ENCODE results near the gene MGAT3.
"Not testable (repeated sequence)": the region's sequence is repeated elsewhere in the genome, so short reads cannot be mapped to it uniquely, and the experiment has no call there.

The MGAT3 gene, protein sequence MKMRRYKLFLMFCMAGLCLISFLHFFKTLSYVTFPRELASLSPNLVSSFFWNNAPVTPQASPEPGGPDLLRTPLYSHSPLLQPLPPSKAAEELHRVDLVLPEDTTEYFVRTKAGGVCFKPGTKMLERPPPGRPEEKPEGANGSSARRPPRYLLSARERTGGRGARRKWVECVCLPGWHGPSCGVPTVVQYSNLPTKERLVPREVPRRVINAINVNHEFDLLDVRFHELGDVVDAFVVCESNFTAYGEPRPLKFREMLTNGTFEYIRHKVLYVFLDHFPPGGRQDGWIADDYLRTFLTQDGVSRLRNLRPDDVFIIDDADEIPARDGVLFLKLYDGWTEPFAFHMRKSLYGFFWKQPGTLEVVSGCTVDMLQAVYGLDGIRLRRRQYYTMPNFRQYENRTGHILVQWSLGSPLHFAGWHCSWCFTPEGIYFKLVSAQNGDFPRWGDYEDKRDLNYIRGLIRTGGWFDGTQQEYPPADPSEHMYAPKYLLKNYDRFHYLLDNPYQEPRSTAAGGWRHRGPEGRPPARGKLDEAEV

DNA sequence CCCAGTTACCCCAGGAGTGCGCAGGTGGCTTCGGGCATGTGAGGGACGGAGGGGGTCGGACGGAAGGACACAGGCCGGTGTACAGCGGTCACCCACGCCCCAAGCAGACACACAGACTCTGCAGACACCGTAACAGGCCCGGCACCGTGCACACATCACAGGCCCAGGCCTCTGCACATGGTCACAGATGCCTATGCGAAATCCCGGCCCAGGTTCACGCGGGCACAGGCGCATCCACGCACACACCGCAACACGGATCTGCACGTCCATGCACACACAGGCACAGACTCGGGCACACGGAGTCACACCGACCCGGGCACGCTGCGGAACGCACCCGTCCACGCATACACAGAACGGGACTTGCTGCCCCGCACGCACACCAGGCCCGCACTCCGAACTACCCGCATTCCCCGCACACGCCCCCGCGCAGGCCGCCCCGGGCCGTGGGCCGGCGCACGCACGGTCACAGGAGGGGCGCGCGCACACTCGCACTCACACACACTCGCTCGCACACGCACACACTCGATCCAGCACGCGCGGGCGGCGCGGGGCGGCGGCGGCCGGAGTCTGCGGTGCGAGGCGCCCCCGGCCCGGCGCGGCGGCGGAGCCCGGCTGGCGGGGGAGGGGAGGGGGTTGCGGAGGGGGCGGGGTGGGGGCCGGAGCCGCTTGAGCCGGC, at the start of gene MGAT3:
Gene MGAT3 (plus strand): TSS at position 491 of the 676 bp plus-strand sequence. CDS start 30,336 bp downstream, outside the sequence.
- DNase-seq: no peak

DNA sequence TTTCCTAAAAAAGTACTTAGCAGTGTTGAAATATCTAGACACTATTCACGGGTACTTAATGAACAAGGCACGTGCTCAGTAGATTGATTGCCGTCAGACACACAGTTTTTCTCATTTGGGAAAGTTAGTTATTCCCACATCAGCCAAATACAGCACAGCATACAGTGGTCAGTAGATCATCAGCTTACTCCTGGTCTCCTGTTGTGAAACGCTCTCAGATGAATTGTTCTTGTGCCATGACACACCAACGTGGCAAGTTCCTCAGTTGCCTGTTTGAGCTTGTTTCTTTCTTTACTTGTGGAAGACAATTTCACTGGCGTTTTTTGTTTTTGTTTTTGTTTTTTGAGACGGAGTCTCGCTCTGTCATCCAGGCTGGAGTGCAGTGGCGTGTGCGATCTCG, 48.6 kb upstream of the MGAT3 start:
- no peak for DNase-seq

DNA sequence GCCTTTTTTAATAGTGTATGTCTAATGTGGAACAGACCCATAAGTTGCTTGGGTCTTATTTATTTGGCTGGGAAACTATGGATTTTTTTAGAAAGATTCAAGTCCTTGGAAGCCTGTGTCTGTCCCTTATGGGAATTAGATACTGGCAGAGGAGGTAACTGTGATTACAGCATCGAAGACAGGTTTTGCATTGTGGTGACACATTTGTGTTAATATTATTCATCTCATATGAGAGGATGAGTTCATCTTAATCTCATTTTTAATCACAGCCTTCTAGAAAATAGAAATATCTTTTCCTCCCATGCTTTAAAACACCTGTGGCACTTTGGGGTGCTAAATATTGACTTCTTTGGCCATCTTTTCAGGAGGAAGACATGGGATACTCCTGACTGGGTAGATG, 48.0 kb upstream of the MGAT3 start:
- no peak for DNase-seq

DNA sequence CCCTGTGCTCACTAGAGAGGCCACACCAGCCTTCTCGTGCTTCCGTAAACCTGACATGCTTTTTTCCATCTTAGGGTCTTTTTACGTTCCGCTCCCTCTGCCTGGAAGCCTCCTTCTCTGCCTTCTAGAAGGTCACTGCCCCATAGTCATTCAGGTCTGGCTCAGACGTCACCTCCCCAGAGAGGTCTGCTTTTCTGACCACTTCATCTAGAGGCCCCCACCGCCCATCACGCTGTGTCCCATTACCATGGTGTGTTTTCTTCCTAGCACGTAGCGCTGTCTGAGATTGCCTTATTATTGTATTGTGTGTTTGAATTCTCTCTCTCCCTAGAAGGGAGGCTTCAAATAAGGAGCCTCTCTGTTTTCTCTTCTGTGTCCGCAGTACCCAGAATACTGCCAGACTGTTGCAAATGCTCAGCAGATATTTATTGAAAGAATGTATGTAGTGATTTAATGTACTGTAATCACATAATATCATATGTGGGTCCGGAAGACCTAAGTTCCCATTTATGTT, 47.2 kb upstream of the MGAT3 start:
- no peak for DNase-seq

DNA sequence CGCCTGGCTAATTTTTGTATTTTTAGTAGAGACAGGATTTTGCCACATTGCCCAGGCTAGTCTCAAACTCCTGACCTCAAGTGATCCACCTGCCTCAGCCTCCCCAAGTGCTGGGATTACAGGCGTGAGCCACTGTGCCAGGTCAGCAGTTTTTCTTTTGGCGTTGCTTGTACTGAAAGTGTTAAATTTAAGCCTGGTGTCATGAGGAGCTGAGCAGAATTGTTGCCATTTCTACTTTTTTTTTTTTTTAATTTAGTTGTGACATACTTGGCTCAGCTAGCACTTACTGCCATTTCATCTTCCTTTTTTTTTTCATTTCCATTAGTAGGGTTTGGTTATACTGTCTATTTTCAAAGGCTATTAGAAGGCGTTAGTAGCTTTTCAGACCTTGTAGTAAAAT, 46.5 kb upstream of the MGAT3 start:
- no peak for DNase-seq

DNA sequence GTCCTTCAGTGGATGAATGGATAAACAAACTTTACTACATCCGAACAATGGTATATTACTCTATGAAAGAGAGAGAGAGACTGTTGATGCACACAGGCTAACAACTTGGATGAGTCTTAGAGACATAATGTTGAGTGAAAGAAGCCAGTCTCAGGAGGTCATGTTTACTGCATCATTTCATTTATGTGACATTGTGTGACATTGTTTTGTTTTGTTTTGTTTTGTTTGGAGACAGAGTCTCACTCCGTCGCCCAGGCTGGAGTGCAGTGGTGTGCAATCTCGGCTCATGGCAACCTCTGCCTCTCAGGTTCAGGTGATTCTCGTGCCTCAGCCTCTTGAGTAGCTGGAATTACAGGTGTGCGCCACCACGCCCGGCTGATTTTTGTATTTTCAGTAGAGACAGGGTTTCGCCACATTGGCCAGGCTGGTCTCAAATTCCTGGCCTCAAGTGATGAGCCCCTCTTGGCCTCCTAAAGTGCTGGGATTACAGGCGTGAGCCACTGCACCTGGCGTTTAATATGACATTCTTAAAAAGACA, 44.9 kb upstream of the MGAT3 start:
- DNase-seq: not testable (repeated sequence)

DNA sequence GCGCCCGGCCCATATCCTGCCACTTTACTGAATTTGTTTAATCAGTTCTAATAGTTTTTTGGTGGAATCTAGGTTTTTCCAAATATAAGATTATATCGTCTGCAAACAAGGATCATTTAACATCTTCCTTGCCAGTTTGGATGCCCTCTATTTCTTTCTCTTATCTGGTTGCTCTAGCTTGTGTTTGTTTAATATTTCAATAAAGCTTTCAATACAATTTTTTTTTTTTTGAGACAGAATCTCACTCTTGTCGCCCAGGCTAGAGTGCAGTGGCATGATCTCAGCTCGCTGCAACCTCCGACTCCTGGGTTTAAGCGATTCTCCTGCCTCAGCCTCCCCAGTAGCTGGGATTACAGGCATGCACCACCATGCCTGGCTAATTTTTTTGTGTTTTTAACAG, 43.6 kb upstream of the MGAT3 start:
- DNase-seq: not testable (repeated sequence)

DNA sequence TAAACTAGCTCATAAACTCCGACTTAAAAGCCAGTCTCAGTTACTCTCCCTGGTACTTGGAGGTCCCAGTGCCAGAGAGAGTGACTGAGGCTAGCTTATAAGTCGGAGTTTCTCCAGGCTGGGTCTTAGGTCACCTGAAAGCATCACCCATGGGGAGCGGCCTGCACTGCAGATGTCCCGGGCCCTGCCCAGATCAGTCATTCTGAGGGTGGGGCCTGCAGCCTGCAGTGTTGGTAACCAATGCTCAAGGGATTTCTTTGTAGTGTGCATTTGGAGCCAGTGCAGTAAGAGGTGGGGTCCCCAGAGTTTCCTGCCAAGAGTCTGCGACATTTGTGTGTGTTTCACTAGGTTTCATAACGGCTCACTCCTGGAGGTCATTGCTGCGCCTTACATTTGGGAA, 42.4 kb upstream of the MGAT3 start:
- no peak for DNase-seq

DNA sequence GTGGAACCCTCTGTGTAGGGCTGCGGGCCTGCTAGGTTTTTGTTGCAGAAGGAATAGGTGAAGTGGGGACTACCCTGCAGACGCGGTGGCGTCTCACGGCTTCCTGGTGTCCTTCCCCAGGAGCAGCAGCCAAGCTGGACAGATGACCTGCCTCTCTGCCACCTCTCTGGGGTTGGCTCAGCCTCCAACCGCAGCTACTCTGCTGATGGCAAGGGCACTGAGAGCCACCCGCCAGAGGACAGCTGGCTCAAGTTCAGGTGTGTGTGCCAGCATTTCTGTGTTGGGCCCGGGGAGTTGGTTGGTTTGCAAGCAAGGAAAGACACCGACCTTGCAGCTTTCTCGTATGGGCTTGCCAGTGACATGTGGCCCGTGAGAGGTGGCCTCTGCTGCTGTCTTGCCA, 41.9 kb upstream of the MGAT3 start:
- DNase-seq: no peak

DNA sequence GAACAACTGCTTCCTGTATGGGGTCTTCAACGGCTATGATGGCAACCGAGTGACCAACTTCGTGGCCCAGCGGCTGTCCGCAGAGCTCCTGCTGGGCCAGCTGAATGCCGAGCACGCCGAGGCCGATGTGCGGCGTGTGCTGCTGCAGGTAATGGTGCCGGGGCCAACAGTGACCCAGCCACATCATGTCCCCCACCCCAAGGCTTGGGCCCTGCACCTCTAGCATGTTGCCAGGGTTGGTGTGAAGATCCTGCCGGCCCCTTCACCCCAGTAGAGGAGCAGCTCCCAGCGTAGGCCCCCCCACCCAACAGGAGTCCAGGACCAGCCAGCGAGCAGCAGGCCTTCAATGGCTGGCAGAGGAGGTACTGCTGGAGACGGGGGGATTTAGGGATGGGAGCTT, 41.3 kb upstream of the MGAT3 start:
- no peak for DNase-seq

DNA sequence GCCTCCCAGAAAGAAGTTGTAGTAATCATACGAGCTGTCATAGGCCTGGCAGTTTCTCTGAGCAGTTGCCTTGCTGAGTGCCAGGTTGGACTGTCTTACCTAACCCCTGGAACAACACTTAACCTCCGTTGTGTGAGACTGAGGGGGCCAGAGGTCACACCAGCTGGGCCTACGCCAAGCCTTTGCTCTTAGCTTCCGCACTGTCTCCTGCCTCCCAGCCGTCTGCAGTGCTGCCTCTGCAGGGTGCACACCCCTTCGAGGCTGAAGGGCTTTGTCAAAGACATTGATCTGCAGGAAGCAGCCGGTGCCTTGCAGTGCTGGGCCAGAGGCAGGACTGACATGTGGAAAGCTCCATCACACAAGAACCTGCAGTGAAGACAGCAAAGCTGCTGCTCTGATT, 40.5 kb upstream of the MGAT3 start:
- no peak for DNase-seq

DNA sequence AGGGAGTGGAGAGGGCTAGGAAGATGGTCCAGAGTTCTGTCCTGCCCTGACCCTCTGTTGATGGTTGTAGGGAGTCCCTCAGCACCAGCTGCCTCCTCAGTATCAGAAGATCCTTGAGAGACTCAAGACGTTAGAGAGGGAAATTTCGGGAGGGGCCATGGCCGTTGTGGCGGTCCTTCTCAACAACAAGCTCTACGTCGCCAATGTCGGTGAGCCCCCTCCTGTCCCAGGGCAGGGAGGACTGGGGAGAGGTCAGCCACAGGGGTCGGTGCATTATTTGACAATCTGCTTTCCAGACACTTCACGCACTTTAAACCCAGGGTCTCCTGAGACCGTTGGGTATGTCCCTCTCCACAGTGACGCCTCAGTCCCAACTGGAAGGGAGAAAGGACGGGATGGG, 39.2 kb upstream of the MGAT3 start:
- DNase-seq: no peak

DNA sequence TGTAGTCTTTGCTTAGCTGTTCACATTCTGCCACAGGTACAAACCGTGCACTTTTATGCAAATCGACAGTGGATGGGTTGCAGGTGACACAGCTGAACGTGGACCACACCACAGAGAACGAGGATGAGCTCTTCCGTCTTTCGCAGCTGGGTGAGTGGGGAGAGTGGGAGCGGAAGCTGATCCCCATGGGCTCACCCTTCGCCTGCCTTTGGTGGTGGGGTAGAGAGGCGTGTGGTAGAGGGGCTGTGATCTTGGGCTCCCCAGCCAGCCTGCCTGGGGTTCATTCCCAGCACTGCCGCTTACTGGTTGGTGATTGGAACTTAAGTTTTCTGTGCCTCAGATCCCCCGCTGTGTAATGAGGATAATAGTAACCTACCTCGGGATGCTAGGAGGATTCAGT, 38.1 kb upstream of the MGAT3 start:
- no peak for DNase-seq

DNA sequence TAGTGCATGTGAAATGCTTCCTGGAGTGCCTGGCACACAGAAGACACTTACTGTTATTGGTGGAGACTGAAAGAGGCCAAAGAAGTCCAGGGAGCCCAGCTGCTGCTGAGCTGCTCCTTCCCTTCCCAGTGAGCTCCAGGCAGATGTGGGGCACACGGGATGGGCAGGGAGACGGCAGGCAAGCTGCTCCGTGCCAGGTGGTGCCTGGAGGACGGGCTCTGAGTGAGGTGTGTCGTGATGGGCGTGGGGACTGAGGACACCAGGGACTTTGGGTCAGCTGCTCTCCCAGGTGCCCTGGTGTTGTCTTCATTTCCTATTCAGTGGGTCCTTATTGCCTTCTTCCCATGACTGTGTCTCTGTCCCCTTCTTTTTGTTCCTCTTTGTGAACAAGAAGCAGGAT, 37.7 kb upstream of the MGAT3 start:
- no peak for DNase-seq

DNA sequence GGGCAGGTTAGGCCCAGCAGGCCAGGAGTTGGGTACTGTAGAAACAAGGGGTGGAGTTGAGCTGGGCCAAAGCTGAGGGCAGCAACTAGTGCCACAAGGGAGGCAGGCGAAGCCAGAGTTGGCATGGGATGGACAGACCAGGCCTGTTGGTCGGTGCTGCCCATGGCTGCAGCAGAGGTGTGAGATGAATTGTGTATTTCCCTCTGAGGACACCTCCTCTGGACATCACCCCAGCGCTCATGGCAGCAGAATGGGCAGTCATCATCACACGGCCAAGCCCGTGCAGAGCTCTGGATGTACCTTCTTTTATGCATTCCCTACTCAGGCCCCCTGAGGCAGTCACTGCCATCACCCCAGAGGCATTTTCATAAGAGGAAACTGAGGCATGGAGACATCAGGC, 36.9 kb upstream of the MGAT3 start:
- no peak for DNase-seq

DNA sequence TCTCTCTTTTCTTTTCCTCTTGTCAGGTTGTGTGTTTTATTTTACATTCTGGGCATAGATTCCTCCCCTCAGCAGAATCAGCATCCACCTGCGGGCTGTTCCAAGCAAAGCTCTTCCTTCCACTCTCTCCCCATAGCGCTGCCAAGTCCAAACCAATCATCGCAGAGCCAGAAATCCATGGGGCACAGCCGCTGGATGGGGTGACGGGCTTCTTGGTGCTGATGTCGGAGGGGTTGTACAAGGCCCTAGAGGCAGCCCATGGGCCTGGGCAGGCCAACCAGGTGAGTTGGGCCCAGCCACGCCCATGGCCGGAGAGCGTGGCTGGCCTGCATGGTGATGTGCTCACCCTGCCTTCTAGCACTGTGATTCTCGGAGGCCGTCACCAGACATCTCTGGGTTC, 35.1 kb upstream of the MGAT3 start:
- no peak for DNase-seq

DNA sequence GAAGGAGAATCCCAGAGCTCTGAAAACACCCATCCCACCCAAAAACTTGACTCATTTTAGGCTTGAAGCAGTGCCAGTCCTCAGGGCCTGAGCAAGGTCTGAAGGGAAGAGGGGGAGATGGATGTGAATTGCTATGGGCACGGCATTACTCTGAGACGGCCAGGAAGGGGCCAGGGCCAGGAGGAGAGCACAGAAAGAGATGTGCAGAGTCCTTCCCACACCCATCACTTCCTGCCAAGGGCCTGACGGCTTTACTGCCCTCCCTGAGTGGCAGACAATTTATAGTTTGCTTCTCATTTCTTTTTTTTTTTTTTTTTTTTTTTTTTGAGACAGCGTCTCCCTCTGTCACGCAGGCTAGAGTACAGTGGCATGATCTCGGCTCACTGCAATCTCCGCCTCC, 34.7 kb upstream of the MGAT3 start:
- no peak for DNase-seq

DNA sequence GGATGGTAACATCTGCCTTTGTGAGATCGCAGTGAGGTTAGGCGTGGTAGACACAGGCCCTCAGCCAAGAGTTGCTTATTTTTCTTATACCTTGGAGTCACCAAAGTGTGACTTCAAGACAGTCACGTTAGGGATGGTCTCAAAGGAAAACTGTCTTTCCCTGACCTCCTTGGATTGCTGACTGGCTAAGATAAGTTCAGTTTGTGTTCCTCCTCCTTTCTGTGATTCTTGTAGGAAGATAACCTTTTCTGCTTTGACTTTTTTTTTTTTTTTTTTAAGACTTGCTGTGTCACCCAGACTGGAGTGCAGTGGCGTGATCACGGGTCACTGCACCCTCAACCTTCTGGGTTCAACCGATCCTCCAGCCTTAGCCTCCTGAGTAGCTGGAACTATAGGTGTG, 34.1 kb upstream of the MGAT3 start:
- DNase-seq: no peak

DNA sequence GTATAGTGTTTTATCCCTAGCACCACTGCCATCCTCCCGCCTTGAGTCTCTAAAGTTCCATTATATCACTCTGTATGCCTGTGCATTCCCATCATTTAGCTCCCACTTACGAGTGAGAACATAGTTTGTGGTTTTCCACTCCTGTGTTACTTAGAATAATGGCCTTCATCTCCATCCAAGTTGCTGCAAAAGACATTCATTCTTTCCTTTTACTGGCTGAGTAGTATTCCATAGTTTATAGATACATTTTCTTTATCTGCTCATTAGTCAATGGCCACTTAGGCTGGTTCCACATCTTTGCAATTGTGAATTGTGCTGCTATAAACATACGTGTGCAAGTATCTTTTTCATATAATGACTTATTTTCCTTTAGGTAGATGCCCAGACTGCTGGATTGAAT, 32.8 kb upstream of the MGAT3 start:
- no peak for DNase-seq

DNA sequence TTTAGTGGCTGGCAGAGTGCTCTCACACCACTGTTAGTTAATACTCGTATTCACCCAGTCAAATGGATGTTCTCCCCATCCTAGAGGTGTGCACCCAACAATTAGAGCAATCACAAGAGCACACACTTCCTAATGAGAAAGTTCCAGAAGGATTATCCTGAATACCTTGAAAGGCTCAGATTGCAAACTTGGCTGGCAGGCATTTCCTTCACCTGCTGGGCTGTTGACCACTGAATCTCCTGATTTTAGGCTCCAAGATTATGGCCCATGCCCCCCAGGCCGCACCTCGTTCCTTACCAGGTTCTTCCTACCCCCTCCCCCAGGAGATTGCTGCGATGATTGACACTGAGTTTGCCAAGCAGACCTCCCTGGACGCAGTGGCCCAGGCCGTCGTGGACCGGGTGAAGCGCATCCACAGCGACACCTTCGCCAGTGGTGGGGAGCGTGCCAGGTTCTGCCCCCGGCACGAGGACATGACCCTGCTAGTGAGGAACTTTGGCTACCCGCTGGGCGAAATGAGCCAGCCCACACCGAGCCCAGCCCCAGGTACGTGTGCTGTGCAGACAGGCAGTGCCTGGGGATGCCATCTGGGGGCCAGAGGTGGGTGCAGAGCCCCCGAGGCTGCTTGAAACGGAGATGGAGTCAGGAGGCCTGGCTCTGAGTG, 30.3 kb upstream of the MGAT3 start:
- DNase-seq: no peak

DNA sequence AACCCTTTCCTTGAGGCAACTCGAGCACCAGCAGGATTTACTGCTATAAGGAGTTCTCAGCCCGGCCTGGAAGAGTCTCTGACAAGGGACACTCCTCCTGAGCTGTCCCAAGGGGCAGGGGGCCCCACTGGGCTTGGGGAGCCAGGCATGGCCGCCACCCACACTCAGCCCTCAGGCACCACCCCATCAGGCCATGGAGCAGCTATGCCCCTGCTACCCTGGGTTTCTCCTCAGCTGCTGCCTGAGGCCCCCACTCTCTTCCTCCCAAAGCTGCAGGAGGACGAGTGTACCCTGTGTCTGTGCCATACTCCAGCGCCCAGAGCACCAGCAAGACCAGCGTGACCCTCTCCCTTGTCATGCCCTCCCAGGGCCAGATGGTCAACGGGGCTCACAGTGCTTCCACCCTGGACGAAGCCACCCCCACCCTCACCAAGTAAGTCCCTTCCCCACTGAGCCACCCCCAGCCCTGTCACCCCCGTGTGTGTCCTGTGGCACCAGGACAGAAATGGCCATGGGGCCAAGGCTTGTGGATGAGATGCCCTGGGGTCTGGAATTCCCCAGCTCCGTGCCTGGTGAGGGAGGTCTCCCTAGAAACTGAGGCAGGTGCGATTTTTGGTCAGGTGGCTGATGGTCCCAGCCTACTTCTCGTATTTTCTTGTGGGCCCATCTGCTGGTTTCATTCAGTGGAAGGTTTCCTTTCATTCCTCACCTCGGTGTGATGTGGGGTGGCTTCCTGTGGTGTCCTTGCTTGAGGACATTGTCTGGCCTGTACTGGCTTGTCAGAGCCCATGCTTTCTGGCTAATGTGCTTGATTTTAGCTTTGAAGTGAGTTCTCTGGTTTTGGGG, 28.8 kb upstream of the MGAT3 start:
- DNase-seq: no peak

DNA sequence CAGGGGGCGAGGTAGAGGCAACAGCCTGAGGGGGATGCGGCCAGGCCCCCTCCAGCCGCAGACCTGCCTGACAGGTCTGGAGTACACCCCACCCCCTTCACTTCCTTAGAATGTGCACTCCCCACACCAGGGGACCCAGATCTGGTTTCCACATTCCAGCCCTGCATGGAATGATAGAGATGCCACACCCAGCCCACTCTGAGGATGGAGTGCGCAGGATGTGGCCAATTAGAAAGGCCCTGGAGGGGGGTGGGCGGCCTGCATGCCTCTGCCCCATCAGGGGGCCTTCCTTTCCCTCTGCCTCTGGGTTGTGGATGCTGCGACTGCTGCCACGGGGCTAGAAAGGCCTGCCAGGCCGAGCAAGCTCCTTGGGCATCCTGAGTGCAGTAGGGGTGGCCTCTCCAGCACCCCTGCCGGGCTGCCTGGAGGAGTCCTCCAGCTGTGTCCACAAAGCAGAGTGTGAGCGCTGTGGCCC, 28.2 kb upstream of the MGAT3 start:
- DNase-seq: no peak
